GM23248 (cell line): ENCODE results near the gene LGALS8. TPM values are rescaled to one million over a fixed set of nuclear protein-coding genes. Genes with fewer than 3 reads are reported as not detected.

Experiments
- DNase-seq: peaks from one replicate; pipeline ENCODE4 v3.0.0-alpha.2; 2015
- H2AFZ ChIP-seq: fragments of 200-600 bp; sonication (generic); 2 replicates; pipeline ENCODE4 v1.6.1; 2016; ENCODE audit warnings: antibody characterized with exemption
- H3F3A ChIP-seq: fragments of 200-600 bp; sonication (generic); 2 replicates; pipeline ENCODE4 v1.6.1; 2016; ENCODE audit warnings: mild to moderate bottlenecking, antibody characterized with exemption, mixed run types; ENCODE audit not compliant: insufficient read depth
- H3K27ac ChIP-seq: fragments of 200-600 bp; sonication (generic); 2 replicates; pipeline ENCODE4 v1.5.1; 2016; ENCODE audit warnings: mild to moderate bottlenecking
- H3K27me3 ChIP-seq: fragments of 200-600 bp; sonication (generic); replicated peaks from 2 replicates; pipeline ENCODE4 v1.6.1; 2016; ENCODE audit warnings: mild to moderate bottlenecking; ENCODE audit not compliant: insufficient read depth
- H3K36me3 ChIP-seq: fragments of 200-600 bp; sonication (generic); 2 replicates; pipeline ENCODE4 v1.6.1; 2016; ENCODE audit warnings: low read depth, mild to moderate bottlenecking
- H3K4me1 ChIP-seq: fragments of 200-600 bp; sonication (generic); 2 replicates; pipeline ENCODE4 v1.6.1; 2016; ENCODE audit warnings: mild to moderate bottlenecking; ENCODE audit not compliant: insufficient read depth
- H3K4me2 ChIP-seq: fragments of 200-600 bp; sonication (generic); one replicate; pipeline ENCODE4 v1.6.1; 2016; ENCODE audit warnings: mild to moderate bottlenecking; ENCODE audit not compliant: unreplicated experiment
- H3K4me3 ChIP-seq: fragments of 200-600 bp; sonication (generic); 2 replicates; pipeline ENCODE4 v1.5.1; 2016; ENCODE audit warnings: mild to moderate bottlenecking
- H3K79me2 ChIP-seq: fragments of 200-600 bp; sonication (generic); 2 replicates; pipeline ENCODE4 v1.6.1; 2016; ENCODE audit warnings: mild to moderate bottlenecking; ENCODE audit not compliant: insufficient read depth
- H3K9ac ChIP-seq: fragments of 200-600 bp; sonication (generic); 2 replicates; pipeline ENCODE4 v1.6.1; 2016; ENCODE audit warnings: mild to moderate bottlenecking
- H3K9me2 ChIP-seq: fragments of 200-600 bp; sonication (generic); 2 replicates; pipeline ENCODE4 v1.6.1; 2016; ENCODE audit warnings: mixed run types, mild to moderate bottlenecking, moderate library complexity; ENCODE audit not compliant: insufficient read depth
- H3K9me3 ChIP-seq: fragments of 200-600 bp; sonication (generic); one replicate; pipeline ENCODE4 v1.6.1; 2017; ENCODE audit warnings: low read depth
- H4K20me1 ChIP-seq: fragments of 200-600 bp; sonication (generic); 2 replicates; pipeline ENCODE4 v1.6.0; 2016; ENCODE audit not compliant: insufficient read depth
- EZH2 ChIP-seq: fragments of 200-600 bp; sonication (generic); IDR thresholded peaks from 2 replicates; pipeline ENCODE4 v1.6.1; 2018; ENCODE audit warnings: antibody characterized with exemption, mild to moderate bottlenecking; ENCODE audit not compliant: insufficient read depth, poor library complexity, severe bottlenecking
- EZH2phosphoT487 ChIP-seq: fragments of 200-600 bp; sonication (generic); IDR thresholded peaks from 2 replicates; pipeline ENCODE4 v1.6.1; 2018; ENCODE audit warnings: antibody characterized with exemption, moderate library complexity, mild to moderate bottlenecking, low read depth; ENCODE audit not compliant: insufficient read depth
- WGBS, 2 experiments: methylation state at CpG; one replicate each; pipeline ENCODE4 v1.1.6; 2015 to 2017; ENCODE audit warnings: low lambda C conversion rate in 2 of 2, low coverage in 1 of 2; ENCODE audit errors: missing lambda C conversion rate in 2 of 2; 5-methylcytosine and 5-hydroxymethylcytosine counted together
- in situ Hi-C: fragments of 300-500 bp; cut with MboI; formaldehyde crosslinking; loops from 2 replicates; pipeline ENCODE4 v1.15.0; 2020
- polyA plus RNA-seq: library from polyadenylated mRNA; unstranded; fragments of >200 nt; fragmentation: Nextera tagmentation; extraction: Ambion mirVana; gene quantifications from 2 replicates; pipeline ENCODE4 v1.2.1, GENCODE V29; 2016
- total RNA-seq: library from RNA; depleted of rRNA; stranded (reverse); fragments of >200 nt; shearing (Covaris generic); gene quantifications from 2 replicates; pipeline ENCODE4 v1.2.3, GENCODE V29; 2014

The LGALS8 gene
- total and polyA plus RNA-seq, 2 experiments from 2014 or later = 43.3 to 68.6 TPM

- Histone ChIP-seq H3K9me2 (no peaks in the 10 kb centered on the region), H3K9ac (peak overlapping the region; percentile 41), H3K9me3 (no peaks in the 10 kb centered on the region), H3K4me1 (peaks cover 13% of the 10 kb centered on the region), H3K27me3 (no peaks in the 10 kb centered on the region), H3K4me3 (no peak overlapping the region), H4K20me1 (no peaks in the 10 kb centered on the region), H3K4me2 (peak overlapping the region; percentile 40), H3K36me3 (peaks cover 17% of the 10 kb centered on the region), H2AFZ (no peak overlapping the region), H3K79me2 (peaks cover 21% of the 10 kb centered on the region), H3K27ac (peak overlapping the region; percentile 59), H3F3A (peaks cover 22% of the 10 kb centered on the region)
- peak; percentile 90 for DNase-seq
- WGBS, 2 experiments = 22 to 25% methylated on average over 4 of the region's 4 CpGs
- TF ChIP-seq EZH2phosphoT487 (no peak), EZH2 (no peak)
- in situ Hi-C loops = no loop called here
These were observed 10.4 kb downstream of the LGALS8 start for GRCh38 chr1:236534151-236534651.

- no peak overlapping the region for H3K4me3 ChIP-seq
- peaks cover 27% of the 10 kb centered on the region for H3K36me3 ChIP-seq
- H3K9ac ChIP-seq = 0 out of 2 replicates have a peak overlapping the region, but pooled peaks have one; percentile 41
- no peaks in the 10 kb centered on the region for H3K27me3 ChIP-seq
- H3K79me2 ChIP-seq = peaks cover 21% of the 10 kb centered on the region
- DNase-seq = no peak
- no peaks in the 10 kb centered on the region for H4K20me1 ChIP-seq
- peaks cover 17% of the 10 kb centered on the region for H3F3A ChIP-seq
- no peaks in the 10 kb centered on the region for H3K9me2 ChIP-seq
- H3K4me1 ChIP-seq = peaks cover 13% of the 10 kb centered on the region
- H3K27ac ChIP-seq = no peak overlapping the region
- no peaks in the 10 kb centered on the region for H3K9me3 ChIP-seq
- WGBS, 2 experiments = 93 to 100% methylated on average over 1 of the region's 1 CpG
- no peak overlapping the region for H3K4me2 ChIP-seq
- no peak for TF ChIP-seq EZH2phosphoT487
- TF ChIP-seq EZH2 = no peak
- in situ Hi-C loops = no loop called here
- H2AFZ ChIP-seq = no peak overlapping the region
These were observed 11.4 kb downstream of the LGALS8 start for GRCh38 chr1:236535190-236535589.

DNA sequence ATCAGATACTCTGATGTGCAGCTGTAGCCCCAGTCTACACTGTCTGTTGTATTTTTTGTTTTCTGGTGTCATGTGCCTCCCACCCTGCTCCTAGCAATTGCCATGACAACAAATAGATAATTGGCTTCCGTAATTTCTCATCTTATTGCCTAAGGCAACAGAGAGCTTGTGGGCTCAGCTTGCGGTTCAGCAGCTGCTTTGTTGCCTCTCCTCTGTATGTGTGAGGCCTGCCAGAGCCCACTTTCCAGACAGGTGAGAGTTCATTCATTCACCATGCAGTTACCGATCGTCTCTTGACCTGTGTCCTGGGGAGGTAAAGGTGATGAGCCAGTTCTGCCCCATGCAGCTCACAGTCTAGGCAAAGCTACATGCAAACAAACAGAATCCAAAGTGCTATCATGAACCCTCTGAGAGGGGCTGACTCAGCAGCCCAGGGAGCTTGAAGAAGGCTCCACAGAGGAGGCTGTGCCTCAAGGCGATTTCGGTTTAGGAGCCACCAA is 11.9 kb downstream of the LGALS8 start:
- H2AFZ ChIP-seq = no peak overlapping the region
- no peak overlapping the region for H3K27ac ChIP-seq
- H3F3A ChIP-seq = peaks cover 12% of the 10 kb centered on the region
- no peak for TF ChIP-seq EZH2
- TF ChIP-seq EZH2phosphoT487 = no peak
- H3K9ac ChIP-seq = no peak overlapping the region
- in situ Hi-C loops = no loop called here
- H3K4me3 ChIP-seq = no peak overlapping the region
- DNase-seq = no peak
- no peaks in the 10 kb centered on the region for H4K20me1 ChIP-seq
- no peak overlapping the region for H3K4me2 ChIP-seq
- H3K9me3 ChIP-seq = no peaks in the 10 kb centered on the region
- peaks cover 21% of the 10 kb centered on the region for H3K79me2 ChIP-seq
- H3K9me2 ChIP-seq = no peaks in the 10 kb centered on the region
- peaks cover 32% of the 10 kb centered on the region for H3K36me3 ChIP-seq
- H3K4me1 ChIP-seq = peaks cover 13% of the 10 kb centered on the region
- H3K27me3 ChIP-seq = no peaks in the 10 kb centered on the region
- 92 to 94% methylated on average over 6 of the region's 6 CpGs for WGBS, 2 experiments

GRCh38 chr1:236536540-236536939 is 12.8 kb downstream of the LGALS8 start:
- peaks cover 13% of the 10 kb centered on the region for H3K4me1 ChIP-seq
- DNase-seq = no peak
- H3K27me3 ChIP-seq = no peaks in the 10 kb centered on the region
- H2AFZ ChIP-seq = no peak overlapping the region
- H3K36me3 ChIP-seq = peaks cover 37% of the 10 kb centered on the region
- peaks cover 10% of the 10 kb centered on the region for H3F3A ChIP-seq
- in situ Hi-C loops = no loop called here
- no peak overlapping the region for H3K9ac ChIP-seq
- no peaks in the 10 kb centered on the region for H3K9me2 ChIP-seq
- no peaks in the 10 kb centered on the region for H4K20me1 ChIP-seq
- 94 to 99% methylated on average over 5 of the region's 5 CpGs for WGBS, 2 experiments
- H3K27ac ChIP-seq = no peak overlapping the region
- H3K4me3 ChIP-seq = no peak overlapping the region
- peaks cover 21% of the 10 kb centered on the region for H3K79me2 ChIP-seq
- no peaks in the 10 kb centered on the region for H3K9me3 ChIP-seq
- no peak for TF ChIP-seq EZH2phosphoT487
- no peak for TF ChIP-seq EZH2
- H3K4me2 ChIP-seq = no peak overlapping the region
